GM06990 (cell line): ENCODE data around the gene ST8SIA6.

ENCODE experiments used
- DNase-seq: peaks from one replicate; pipeline ENCODE4 v3.0.0-alpha.2; 2011; ENCODE audit not compliant: insufficient read length; ENCODE audit errors: extremely low read depth
- H3K27me3 ChIP-seq: replicated peaks from 2 replicates; pipeline ENCODE4 v1.6.0; 2011; ENCODE audit warnings: low read length; ENCODE audit not compliant: control insufficient read depth, insufficient read depth
- H3K36me3 ChIP-seq: 2 replicates; pipeline ENCODE4 v1.5.1; 2011; ENCODE audit warnings: low read length; ENCODE audit not compliant: control insufficient read depth, insufficient read depth
- H3K4me3 ChIP-seq: replicated peaks from 2 replicates; pipeline ENCODE4 v1.5.1; 2011; ENCODE audit warnings: low read depth, mild to moderate bottlenecking, control low read depth, low read length
- TF ChIP-seq, protein P1 (sequence below): IDR thresholded peaks from 2 replicates; pipeline ENCODE4 v1.5.1; 2011; ENCODE audit warnings: low read length, control low read depth, mild to moderate bottlenecking, inconsistent platforms; ENCODE audit not compliant: insufficient read depth, poor library complexity, severe bottlenecking

The ST8SIA6 gene

DNA sequence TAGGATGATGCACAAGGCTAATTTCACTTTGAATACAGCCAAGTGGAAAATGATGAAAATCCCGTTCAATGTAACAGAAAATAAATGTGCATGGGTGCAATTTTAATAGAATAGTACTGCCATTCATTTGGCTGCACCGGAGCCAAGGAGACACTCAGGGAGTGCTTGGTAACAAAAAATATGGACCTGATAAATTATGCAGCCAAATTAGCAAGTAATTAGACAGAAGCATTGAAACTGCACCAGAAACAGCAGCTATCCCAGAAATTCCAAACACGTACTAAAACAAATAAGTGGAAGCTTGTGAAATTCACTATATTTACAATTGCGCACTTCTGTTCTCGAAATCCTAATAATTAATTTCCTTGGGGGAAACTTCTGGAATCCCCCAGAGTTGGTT lies 31.5 kb downstream of the ST8SIA6 start:
- Histone ChIP-seq H3K4me3 (no peak overlapping the region), H3K27me3 (no peaks in the 10 kb centered on the region), H3K36me3 (no peaks in the 10 kb centered on the region)
- no peak for DNase-seq
- TF ChIP-seq, protein P1, sequence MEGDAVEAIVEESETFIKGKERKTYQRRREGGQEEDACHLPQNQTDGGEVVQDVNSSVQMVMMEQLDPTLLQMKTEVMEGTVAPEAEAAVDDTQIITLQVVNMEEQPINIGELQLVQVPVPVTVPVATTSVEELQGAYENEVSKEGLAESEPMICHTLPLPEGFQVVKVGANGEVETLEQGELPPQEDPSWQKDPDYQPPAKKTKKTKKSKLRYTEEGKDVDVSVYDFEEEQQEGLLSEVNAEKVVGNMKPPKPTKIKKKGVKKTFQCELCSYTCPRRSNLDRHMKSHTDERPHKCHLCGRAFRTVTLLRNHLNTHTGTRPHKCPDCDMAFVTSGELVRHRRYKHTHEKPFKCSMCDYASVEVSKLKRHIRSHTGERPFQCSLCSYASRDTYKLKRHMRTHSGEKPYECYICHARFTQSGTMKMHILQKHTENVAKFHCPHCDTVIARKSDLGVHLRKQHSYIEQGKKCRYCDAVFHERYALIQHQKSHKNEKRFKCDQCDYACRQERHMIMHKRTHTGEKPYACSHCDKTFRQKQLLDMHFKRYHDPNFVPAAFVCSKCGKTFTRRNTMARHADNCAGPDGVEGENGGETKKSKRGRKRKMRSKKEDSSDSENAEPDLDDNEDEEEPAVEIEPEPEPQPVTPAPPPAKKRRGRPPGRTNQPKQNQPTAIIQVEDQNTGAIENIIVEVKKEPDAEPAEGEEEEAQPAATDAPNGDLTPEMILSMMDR = no peak

DNA sequence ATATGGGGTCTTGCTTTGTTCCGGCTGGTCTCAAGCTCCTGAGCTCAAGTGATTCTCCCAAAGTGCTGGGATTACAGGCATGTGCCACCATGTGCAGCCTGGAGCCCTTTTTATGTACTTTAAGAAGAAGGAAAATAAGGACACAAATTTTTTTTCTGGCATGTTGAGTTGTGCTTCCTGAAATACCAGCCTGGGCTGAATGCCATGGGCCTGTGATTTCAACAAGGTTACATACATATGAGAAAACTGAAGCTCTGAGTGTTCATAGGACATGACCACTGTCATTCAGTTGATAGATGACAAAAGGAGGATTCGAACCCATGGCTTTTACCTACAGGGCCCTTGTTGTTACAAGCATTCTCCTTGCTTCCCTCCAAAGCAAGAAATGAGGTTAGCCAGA lies 36.1 kb downstream of the ST8SIA6 start:
- Histone ChIP-seq H3K4me3 (no peak overlapping the region), H3K27me3 (peaks cover 1% of the 10 kb centered on the region; the same call in 1 of the 2 replicates), H3K36me3 (no peaks in the 10 kb centered on the region)
- TF ChIP-seq, protein P1 = no peak
- DNase-seq = no peak

DNA sequence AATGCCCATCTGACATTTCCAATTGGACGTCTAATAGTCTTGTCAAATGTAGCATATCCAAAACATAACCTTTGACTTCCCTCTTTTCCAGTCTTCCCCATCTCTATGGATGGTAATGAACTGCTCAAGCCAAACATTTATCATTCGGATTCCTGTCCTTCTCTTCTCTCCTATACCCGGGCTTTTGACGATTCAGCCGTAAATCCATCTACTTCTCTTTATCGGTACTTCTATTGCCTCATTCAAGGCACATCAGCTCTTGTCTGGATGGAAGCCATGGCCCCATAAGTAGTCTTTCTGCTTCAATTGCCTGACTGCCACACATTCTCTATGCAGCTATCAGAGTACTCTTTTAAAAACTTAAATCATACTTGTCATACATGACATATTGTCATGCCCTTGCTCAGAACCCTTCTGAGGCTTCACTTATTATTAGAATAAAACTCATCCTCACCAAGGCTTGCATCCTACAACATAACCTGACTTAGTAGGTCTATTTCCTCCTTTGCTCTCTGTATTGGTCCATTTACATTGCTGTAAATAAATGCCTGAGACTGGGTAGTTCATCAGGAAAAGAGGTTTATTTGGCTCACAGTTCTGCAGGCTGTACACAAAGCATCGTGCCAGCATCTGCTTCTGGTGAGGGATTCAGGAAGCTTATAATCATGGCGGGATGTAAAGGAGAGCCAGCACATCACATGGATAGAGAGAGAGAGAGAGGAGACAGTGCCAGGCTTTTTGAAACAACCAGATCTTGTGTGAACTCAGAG lies 37.8 kb downstream of the ST8SIA6 start:
- no peak overlapping the region for H3K4me3 ChIP-seq
- H3K36me3 ChIP-seq = no peaks in the 10 kb centered on the region
- TF ChIP-seq, protein P1 = no peak
- peaks cover 1% of the 10 kb centered on the region; the same call in 1 of the 2 replicates for H3K27me3 ChIP-seq
- no peak for DNase-seq

DNA sequence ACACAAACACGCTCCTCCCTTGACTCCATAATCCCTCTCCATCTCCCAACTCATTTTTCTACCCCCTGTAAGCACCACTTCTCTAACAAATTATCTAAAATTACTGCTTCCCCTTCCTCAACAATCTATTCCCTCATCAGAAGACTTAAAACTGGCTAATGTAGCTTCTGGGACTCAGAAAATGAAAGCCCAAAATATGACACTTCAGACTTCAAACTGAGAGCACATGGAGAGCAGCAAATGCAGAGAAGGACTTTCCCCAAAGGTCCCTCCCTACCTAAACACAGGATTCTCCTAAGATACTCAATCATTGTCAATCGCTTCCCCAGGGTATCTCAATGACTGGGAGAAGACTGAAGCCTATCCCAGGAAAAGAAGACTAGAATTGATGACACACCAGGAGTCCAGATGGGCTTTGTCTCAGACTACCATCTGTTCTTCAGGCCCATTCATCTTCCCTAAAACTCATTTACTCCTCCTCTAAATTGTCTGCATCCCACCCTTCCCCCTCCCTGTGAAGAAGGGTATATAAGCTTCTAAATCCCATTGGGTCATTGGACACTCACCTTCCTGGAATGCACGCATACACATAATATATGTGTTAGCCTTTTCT lies 39.2 kb downstream of the ST8SIA6 start:
- Histone ChIP-seq H3K36me3 (no peaks in the 10 kb centered on the region), H3K4me3 (no peak overlapping the region), H3K27me3 (peaks cover 1% of the 10 kb centered on the region; the same call in 1 of the 2 replicates)
- TF ChIP-seq, protein P1 = no peak
- DNase-seq = no peak

DNA sequence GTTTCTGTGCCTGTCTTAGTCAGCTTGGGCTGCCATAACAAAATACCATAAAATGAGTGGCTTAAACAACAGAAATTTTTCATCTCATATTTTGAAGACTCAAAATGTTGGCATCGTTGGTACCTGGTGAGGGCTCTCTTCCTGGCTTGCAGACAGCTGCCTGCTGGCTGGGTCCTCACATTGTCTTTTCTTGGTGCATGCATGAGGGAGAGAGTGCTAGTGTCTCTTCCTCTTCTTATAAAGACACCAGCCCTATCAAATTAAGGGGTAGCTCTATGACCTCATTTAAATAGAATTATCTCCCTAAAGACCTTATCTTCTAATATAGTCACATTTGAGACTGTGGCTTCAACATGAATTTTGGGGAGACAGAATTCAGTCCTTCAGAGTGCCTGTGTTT lies 39.9 kb downstream of the ST8SIA6 start:
- H3K36me3 ChIP-seq = no peaks in the 10 kb centered on the region
- H3K4me3 ChIP-seq = no peak overlapping the region

More for the DNA sequence above, 39.9 kb downstream of the ST8SIA6 start:
- H3K27me3 ChIP-seq = peaks cover 1% of the 10 kb centered on the region; the same call in 1 of the 2 replicates
- no peak for DNase-seq
- TF ChIP-seq, protein P1 = no peak
